ENCODE measurements around the gene COL18A1. TPM values are rescaled to one million over a fixed set of nuclear protein-coding genes. Genes with fewer than 3 reads are reported as not detected.

Gene COL18A1
- total RNA-seq, 4 donors from 2014 or later = 16.4 to 42.2 (median 20.7) TPM

DNA sequence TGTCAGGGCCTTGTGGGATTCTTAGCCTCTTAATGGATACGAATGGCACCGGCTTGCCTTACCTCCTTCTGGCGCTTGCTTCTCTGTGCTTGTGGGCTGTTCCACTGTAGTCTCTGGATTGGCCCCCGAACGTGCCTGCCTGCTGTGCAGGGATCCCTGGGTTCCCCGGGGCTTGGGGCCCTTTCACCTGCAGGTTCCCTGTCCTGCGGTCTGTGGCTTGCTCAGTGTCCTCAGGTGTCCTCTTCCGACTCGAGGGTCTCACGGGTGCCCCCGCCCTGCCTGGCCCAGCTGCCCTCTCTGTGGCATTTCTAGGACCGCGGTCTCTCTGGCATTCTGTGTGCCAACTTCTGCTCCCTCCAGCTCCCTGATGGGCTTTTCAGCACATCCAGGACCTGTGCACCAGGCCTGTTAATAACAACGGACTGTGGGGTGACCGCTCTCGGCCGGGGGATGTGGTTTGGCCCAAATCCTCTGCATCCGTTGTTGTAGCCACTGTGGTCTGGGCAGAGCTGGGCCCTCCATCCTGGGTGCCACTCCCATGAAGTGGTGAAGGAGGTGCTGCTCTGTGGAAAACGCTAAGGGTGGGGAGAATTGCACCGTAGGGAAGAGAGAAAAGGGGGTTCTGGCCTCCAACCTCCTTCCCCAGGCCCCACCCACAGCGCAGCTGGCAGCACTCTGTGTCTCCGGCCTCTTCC, 12.4 kb downstream of the COL18A1 start:
- H3K4me1 ChIP-seq = no peaks in the 10 kb centered on the region
- H3K36me3 ChIP-seq = no peaks in the 10 kb centered on the region
- TF ChIP-seq, protein P1, sequence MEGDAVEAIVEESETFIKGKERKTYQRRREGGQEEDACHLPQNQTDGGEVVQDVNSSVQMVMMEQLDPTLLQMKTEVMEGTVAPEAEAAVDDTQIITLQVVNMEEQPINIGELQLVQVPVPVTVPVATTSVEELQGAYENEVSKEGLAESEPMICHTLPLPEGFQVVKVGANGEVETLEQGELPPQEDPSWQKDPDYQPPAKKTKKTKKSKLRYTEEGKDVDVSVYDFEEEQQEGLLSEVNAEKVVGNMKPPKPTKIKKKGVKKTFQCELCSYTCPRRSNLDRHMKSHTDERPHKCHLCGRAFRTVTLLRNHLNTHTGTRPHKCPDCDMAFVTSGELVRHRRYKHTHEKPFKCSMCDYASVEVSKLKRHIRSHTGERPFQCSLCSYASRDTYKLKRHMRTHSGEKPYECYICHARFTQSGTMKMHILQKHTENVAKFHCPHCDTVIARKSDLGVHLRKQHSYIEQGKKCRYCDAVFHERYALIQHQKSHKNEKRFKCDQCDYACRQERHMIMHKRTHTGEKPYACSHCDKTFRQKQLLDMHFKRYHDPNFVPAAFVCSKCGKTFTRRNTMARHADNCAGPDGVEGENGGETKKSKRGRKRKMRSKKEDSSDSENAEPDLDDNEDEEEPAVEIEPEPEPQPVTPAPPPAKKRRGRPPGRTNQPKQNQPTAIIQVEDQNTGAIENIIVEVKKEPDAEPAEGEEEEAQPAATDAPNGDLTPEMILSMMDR (IDR thresholded peaks at IDR 0.05 in 4 of 5, conservative IDR thresholded peaks at IDR 0.05 in 1 of 5) = no peak
- TF ChIP-seq POLR2A (IDR thresholded peaks at IDR 0.05) = no peak
- no peak overlapping the region for H3K27ac ChIP-seq
- intact Hi-C loops (cut with DNase I; ENCODE audit: low total_unique reads) = no loop called here
- H3K4me3 ChIP-seq = no peak overlapping the region
- no peak for ATAC-seq
- peaks cover 5 to 17% (median 11%) of the 10 kb centered on the region in 3 donors for H3K27me3 ChIP-seq
- in situ Hi-C loops (cut with MboI; ENCODE audit: low sequenced_read_pairs in 4 of 4) = no loop called here
- H3K9me3 ChIP-seq = no peaks in the 10 kb centered on the region
- DNase-seq = no peak

DNA sequence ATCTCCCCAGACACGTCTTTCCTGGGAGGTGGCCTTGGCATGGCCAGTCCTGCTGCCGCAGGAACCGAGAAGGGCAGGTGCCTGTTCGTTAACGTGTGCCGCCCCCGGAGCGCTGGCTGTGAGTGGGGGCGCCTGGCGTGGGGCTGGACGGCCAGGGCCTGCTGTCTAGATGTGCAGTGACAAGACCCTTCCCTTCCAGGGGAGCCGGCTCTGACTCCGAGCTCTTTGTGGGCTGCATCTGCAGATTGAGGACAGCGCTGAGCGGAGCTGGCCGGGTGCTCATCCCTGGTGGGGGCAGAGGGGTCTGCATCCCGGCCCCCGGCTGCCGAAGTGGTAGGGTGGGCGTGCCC, 13.0 kb downstream of the COL18A1 start:
- no peaks in the 10 kb centered on the region for H3K9me3 ChIP-seq
- TF ChIP-seq POLR2A (IDR thresholded peaks at IDR 0.05) = no peak
- TF ChIP-seq, protein P1 (IDR thresholded peaks at IDR 0.05 in 4 of 5, conservative IDR thresholded peaks at IDR 0.05 in 1 of 5) = no peak
- peaks cover 5 to 17% (median 11%) of the 10 kb centered on the region in 3 donors for H3K27me3 ChIP-seq
- ATAC-seq = no peak
- no peak overlapping the region for H3K4me3 ChIP-seq
- H3K4me1 ChIP-seq = no peaks in the 10 kb centered on the region
- no peak overlapping the region for H3K27ac ChIP-seq
- intact Hi-C loops (cut with DNase I; ENCODE audit: low total_unique reads) (no loop called here), in situ Hi-C loops (cut with MboI; ENCODE audit: low sequenced_read_pairs in 4 of 4) (no loop called here)
- DNase-seq = no peak
- H3K36me3 ChIP-seq = no peaks in the 10 kb centered on the region

DNA sequence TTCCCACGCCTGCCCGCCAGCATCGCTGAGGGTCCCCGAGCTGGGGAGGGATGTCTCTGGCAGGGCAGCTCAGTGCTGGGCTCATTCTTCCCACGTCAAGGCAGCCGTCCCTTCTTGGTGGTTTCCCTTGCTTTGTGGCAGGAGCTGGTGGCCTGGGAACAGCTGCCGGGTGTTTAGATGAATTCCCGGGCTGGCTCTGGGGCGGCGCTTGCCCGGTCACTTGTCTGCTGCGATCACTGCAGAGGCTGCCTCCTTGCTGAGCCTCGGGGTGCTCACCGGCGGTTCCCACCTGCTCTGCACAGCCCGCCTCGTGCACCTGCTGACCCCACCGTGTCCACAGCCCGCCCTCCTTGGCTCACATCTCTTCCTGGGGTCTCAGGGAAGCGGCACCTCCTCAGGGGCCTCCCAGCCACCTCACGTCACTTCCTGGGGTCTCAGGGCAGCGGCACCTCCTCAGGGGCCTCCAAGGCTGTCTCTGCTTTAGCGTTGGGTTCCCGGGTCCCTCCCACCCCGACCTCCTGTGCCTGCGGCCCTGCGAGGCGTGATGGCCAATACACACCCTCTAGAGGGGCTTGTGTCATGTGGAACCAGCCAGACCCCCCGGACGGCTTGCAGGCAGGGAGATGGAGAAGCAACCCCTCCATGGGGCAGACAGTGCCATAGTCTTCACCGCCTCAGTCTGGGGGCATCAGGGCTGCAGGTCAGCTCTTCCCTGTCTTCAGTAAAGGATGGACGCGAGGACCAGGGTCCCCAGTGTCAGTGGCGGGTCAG, 13.5 kb downstream of the COL18A1 start:
- Histone ChIP-seq H3K4me1 (no peaks in the 10 kb centered on the region), H3K4me3 (no peak overlapping the region), H3K36me3 (no peaks in the 10 kb centered on the region), H3K27ac (no peak overlapping the region), H3K9me3 (no peaks in the 10 kb centered on the region), H3K27me3 (peaks cover 5 to 17% (median 11%) of the 10 kb centered on the region in 3 donors)
- no peak for ATAC-seq
- no peak for DNase-seq
- in situ Hi-C loops (cut with MboI; ENCODE audit: low sequenced_read_pairs in 4 of 4) (no loop called here), intact Hi-C loops (cut with DNase I; ENCODE audit: low total_unique reads) (no loop called here)
- TF ChIP-seq, protein P1 (IDR thresholded peaks at IDR 0.05 in 4 of 5, conservative IDR thresholded peaks at IDR 0.05 in 1 of 5) = no peak
- no peak for TF ChIP-seq POLR2A (IDR thresholded peaks at IDR 0.05)

DNA sequence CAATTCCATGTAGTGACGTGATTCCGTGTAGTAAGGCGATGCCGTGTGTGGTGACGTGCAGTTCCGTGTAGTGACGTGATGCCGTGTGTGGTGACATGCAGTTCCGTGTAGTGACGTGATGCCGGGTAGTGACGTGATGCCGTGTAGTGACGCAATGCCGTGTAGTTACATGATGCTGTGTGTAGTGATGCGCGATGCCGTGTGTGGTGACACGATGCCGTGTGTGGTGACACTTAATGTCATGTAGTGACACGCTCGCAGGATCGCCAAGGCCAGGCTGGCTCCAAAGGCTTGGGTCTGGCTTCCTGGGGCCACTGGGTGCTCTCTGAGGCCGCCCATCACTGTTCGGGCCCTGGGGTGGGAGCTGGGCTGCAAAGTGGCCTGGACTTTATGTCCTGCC, 14.2 kb downstream of the COL18A1 start:
- Histone ChIP-seq H3K4me3 (no peak overlapping the region), H3K27me3 (peaks cover 5 to 17% (median 11%) of the 10 kb centered on the region in 3 donors), H3K4me1 (no peaks in the 10 kb centered on the region), H3K36me3 (no peaks in the 10 kb centered on the region), H3K9me3 (no peaks in the 10 kb centered on the region), H3K27ac (no peak overlapping the region)
- ATAC-seq (no peak), DNase-seq (no peak)
- in situ Hi-C loops (cut with MboI; ENCODE audit: low sequenced_read_pairs in 4 of 4) (no loop called here), intact Hi-C loops (cut with DNase I; ENCODE audit: low total_unique reads) (no loop called here)
- no peak for TF ChIP-seq POLR2A (IDR thresholded peaks at IDR 0.05)
- TF ChIP-seq, protein P1 (IDR thresholded peaks at IDR 0.05 in 4 of 5, conservative IDR thresholded peaks at IDR 0.05 in 1 of 5) = no peak
